ENCODE data around the gene SLC25A6. TPM values are rescaled to one million over a fixed set of nuclear protein-coding genes. Genes with fewer than 3 reads are reported as not detected.

Gene SLC25A6
- total and polyA plus RNA-seq, 3 experiments from 2014 or later, result 330 to 469 (median 341) TPM

DNA sequence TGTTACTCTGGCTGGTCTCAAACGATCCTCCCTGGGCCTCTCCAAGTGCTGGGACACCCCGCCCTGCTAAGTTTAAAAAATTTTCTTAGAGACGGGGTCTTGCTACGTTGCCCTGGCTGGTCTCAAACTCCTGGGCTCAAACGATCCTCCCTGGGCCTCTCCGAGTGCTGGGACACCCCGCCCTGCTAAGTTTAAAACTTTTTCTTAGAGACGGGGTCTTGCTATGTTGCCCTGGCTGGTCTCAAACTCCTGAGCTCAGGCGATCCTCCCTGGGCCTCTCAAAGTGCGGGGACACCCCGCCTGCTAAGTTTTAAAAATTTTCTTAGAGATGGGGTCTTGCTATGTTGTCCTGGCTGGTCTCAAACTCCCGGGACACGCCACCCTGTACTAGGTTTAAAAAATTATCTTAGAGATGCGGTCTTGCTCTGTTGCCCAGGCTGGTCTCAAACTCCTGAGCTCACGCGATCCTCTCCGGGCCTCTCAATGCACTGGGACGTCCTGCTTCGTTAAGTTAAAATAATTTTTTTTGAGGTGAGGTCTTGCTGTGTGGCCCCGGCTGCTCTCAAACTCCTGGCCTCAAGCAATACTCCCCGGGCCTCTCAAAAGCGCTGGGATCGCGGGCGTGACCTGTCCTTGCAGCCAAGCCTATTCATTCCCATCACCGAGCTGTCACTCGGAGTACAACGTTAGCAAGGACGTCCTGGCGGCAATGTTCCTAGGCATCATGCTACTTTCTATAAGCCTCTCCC is 1.1 kb downstream of the SLC25A6 start:
- H3K4me1 Mint-ChIP-seq, result peaks cover 31 to 61% (median 48%) of the 10 kb centered on the region in 3 donors
- CTCF ChIA-PET, result no interaction called here

DNA sequence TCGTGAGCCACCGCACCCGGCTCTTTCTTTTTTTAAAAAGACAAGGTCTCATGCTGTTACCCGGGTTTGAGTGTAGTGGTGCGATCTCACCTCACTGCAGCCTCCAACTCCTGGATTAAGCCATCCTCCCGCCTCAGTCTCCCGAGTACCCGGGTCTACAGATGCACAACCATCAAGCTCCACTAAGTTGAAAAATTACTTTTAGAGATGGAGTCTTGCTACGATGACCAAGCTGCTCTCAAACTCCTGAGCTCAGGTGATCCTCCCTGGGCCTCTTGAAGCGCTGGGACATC is 2.0 kb downstream of the SLC25A6 start:
- POLR2A ChIA-PET, result no interaction called here
- Histone ChIP-seq H3K27ac (ENCODE audit: low read depth, low read length) (no peak overlapping the region), H3K9me3 (ENCODE audit: low read length) (no peaks in the 10 kb centered on the region), H3K4me3 (ENCODE audit: low read length) (no peak overlapping the region), H3K27me3 (ENCODE audit: insufficient read depth, low read length, poor library complexity, severe bottlenecking) (no peaks in the 10 kb centered on the region), H3K4me1 (ENCODE audit: insufficient read depth, low read length) (peaks cover 32% of the 10 kb centered on the region), H3K36me3 (ENCODE audit: insufficient read depth, low read length) (peaks cover 56% of the 10 kb centered on the region)
- H3K9me3 Mint-ChIP-seq, result no peaks in the 10 kb centered on the region
- DNase-seq, result peak in 1 of 5 donors; percentile 29
- H3K4me3 Mint-ChIP-seq, result peak overlapping the region in 6 of 7 donors; percentile 17 to 84 (median 61)
- peaks cover 11 to 63% (median 15%) of the 10 kb centered on the region in 3 donors for H3K36me3 Mint-ChIP-seq
- H3K4me1 Mint-ChIP-seq, result peaks cover 26 to 52% (median 42%) of the 10 kb centered on the region in 3 donors
- no peaks in the 10 kb centered on the region for H3K27me3 Mint-ChIP-seq
- H3K27ac Mint-ChIP-seq, result peak overlapping the region in 2 of 8 donors; percentile 90 to 93
- CTCF ChIA-PET, result no interaction called here

More for the DNA sequence above, 1.1 kb downstream of the SLC25A6 start:
- H3K9me3 ChIP-seq (ENCODE audit: low read length), result no peaks in the 10 kb centered on the region
- H3K27me3 Mint-ChIP-seq, result no peaks in the 10 kb centered on the region
- DNase-seq, result peak in 1 of 5 donors; percentile 46
- H3K27me3 ChIP-seq (ENCODE audit: insufficient read depth, low read length, poor library complexity, severe bottlenecking), result no peaks in the 10 kb centered on the region
- no peaks in the 10 kb centered on the region for H3K9me3 Mint-ChIP-seq
- peak overlapping the region; percentile 95 for H3K27ac ChIP-seq (ENCODE audit: low read depth, low read length)
- H3K4me3 Mint-ChIP-seq, result peak overlapping the region; percentile 88 to 99 (median 90)
- peak overlapping the region; percentile 99 for H3K4me3 ChIP-seq (ENCODE audit: low read length)
- peak overlapping the region in 7 of 8 donors; percentile 73 to 93 (median 89) for H3K27ac Mint-ChIP-seq
- peaks cover 32% of the 10 kb centered on the region for H3K4me1 ChIP-seq (ENCODE audit: insufficient read depth, low read length)
- POLR2A ChIA-PET, result no interaction called here
- H3K36me3 ChIP-seq (ENCODE audit: insufficient read depth, low read length), result peaks cover 48% of the 10 kb centered on the region
- peaks cover 8 to 55% (median 15%) of the 10 kb centered on the region in 3 donors for H3K36me3 Mint-ChIP-seq

DNA sequence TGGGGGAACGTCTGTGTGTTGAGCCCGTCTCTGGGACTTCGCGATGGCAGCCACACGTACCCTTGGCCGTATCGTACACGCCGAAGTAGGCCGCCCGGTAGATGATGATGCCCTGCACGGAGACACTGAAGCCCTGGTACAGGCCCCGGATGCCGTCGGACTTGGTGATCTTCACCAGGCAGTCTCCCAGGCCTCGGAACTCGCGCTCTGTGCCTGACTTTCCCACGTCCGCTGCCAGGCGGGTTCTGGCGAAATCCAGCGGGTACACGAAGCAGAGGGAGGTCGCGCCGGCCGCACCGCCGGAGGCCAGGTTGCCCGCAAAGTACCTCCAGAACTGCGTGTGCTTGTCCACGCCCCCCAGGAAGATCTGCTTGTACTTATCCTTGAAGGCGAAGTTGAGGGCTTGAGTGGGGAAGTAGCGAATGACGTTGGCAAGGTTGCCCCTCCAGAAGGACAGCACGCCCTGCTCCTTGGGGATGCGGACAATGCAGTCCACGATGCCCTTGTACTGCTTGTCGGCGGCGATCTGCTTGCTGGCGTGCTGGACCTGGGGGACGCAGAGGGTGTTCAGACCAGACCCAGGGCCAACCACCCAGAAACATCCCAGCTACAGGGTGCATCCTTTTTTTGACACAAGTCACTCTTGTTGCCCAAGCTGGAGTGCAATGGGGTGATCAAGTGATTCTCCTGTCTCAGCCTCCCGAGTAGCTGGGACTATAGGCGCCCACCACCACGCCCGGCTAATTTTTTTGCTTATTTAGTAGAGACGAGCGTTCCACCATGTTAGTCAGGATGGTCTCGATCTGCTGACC is 2.5 kb downstream of the SLC25A6 start:
- no peaks in the 10 kb centered on the region for H3K27me3 Mint-ChIP-seq
- no peaks in the 10 kb centered on the region for H3K9me3 Mint-ChIP-seq
- H3K4me1 ChIP-seq (ENCODE audit: insufficient read depth, low read length), result peaks cover 32% of the 10 kb centered on the region
- CTCF ChIA-PET, result no interaction called here
- H3K27ac Mint-ChIP-seq, result peak overlapping the region in 3 of 8 donors; percentile 66 to 84 (median 77)
- H3K36me3 ChIP-seq (ENCODE audit: insufficient read depth, low read length), result peaks cover 56% of the 10 kb centered on the region
- POLR2A ChIA-PET, result no interaction called here
- DNase-seq, result peak in 1 of 5 donors; percentile 48
- H3K36me3 Mint-ChIP-seq, result peaks cover 15 to 67% (median 15%) of the 10 kb centered on the region in 3 donors
- H3K9me3 ChIP-seq (ENCODE audit: low read length), result no peaks in the 10 kb centered on the region
- H3K4me1 Mint-ChIP-seq, result peaks cover 26 to 47% (median 42%) of the 10 kb centered on the region in 3 donors
- no peak overlapping the region for H3K27ac ChIP-seq (ENCODE audit: low read depth, low read length)
- no peaks in the 10 kb centered on the region for H3K27me3 ChIP-seq (ENCODE audit: insufficient read depth, low read length, poor library complexity, severe bottlenecking)
- H3K4me3 Mint-ChIP-seq, result peak overlapping the region; percentile 14 to 84 (median 47)
- H3K4me3 ChIP-seq (ENCODE audit: low read length), result no peak overlapping the region

DNA sequence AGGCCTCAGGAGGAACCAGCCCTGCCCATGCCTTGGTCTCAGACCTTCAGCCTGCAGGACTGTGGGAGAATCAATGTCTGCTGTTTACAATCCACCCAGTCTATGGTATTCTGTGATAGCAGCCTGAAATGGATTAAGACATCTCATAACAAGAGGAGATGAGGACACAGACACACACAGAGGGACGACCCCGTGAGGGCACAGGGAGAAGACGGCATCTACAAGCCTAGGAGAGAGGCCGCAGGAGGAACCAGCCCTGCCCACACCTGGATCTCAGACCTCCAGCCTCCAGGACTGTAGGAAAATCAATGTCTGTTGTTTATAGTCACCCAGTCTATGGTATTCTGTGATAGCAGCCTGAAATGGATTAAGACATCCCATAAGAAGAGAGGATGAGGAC is 3.3 kb downstream of the SLC25A6 start:
- Histone ChIP-seq H3K27me3 (ENCODE audit: insufficient read depth, low read length, poor library complexity, severe bottlenecking) (no peaks in the 10 kb centered on the region), H3K4me3 (ENCODE audit: low read length) (no peak overlapping the region), H3K27ac (ENCODE audit: low read depth, low read length) (no peak overlapping the region), H3K9me3 (ENCODE audit: low read length) (no peaks in the 10 kb centered on the region), H3K4me1 (ENCODE audit: insufficient read depth, low read length) (peaks cover 32% of the 10 kb centered on the region), H3K36me3 (ENCODE audit: insufficient read depth, low read length) (peaks cover 56% of the 10 kb centered on the region)
- CTCF ChIA-PET, result no interaction called here
- peak overlapping the region in 6 of 7 donors; percentile 23 to 78 (median 44) for H3K4me3 Mint-ChIP-seq
- H3K36me3 Mint-ChIP-seq, result peaks cover 15 to 73% (median 15%) of the 10 kb centered on the region in 3 donors
- peak overlapping the region in 3 of 8 donors; percentile 46 to 84 (median 66) for H3K27ac Mint-ChIP-seq
- no peaks in the 10 kb centered on the region for H3K9me3 Mint-ChIP-seq
- peak in 1 of 5 donors; percentile 23 for DNase-seq
- no peaks in the 10 kb centered on the region for H3K27me3 Mint-ChIP-seq
- H3K4me1 Mint-ChIP-seq, result peaks cover 25 to 43% (median 40%) of the 10 kb centered on the region in 3 donors
- POLR2A ChIA-PET, result no interaction called here

DNA sequence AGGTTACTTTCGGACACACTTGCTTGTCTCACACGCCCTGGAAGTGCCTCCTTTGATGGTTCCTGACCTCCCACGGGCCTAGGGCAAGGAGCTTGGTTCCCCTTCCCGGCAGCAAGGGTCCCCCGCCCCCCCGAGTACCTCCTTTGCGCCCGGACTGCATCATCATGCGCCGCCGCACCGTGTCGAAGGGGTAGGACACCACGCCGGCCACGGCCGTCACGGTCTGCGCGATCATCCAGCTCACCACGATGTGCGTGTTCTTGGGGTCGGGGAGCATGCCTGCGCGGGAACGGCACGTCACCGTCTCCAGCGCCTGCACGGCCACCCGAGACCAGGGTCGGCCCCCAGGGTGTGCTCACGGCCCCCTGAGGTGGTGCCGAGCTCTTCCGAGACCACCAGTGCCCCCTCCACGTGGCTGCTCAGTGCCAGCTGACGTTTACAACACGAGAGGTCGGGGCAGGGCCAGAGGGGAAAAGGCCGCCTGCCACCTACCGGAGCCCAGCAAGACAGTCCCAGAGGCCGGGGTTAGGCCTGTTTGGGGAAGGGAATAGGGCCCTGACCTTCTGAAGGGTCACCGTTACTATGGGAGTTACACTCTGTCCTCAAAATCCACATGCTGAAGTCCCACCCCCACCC is 4.7 kb downstream of the SLC25A6 start:
- H3K9me3 ChIP-seq (ENCODE audit: low read length), result no peaks in the 10 kb centered on the region
- H3K36me3 ChIP-seq (ENCODE audit: insufficient read depth, low read length), result peaks cover 56% of the 10 kb centered on the region
- no peak overlapping the region for H3K4me3 ChIP-seq (ENCODE audit: low read length)
- DNase-seq, result peak in 1 of 5 donors; percentile 46
- CTCF ChIA-PET, result no interaction called here
- POLR2A ChIA-PET, result no interaction called here
- Mint-ChIP-seq H3K36me3 (peaks cover 15 to 78% (median 15%) of the 10 kb centered on the region in 3 donors), H3K4me3 (peak overlapping the region in 1 of 7 donors; percentile 60), H3K27me3 (no peaks in the 10 kb centered on the region), H3K4me1 (peaks cover 24 to 40% (median 35%) of the 10 kb centered on the region in 3 donors), H3K9me3 (no peaks in the 10 kb centered on the region), H3K27ac (no peak overlapping the region)
- H3K27ac ChIP-seq (ENCODE audit: low read depth, low read length), result no peak overlapping the region
- peaks cover 32% of the 10 kb centered on the region for H3K4me1 ChIP-seq (ENCODE audit: insufficient read depth, low read length)
- no peaks in the 10 kb centered on the region for H3K27me3 ChIP-seq (ENCODE audit: insufficient read depth, low read length, poor library complexity, severe bottlenecking)

DNA sequence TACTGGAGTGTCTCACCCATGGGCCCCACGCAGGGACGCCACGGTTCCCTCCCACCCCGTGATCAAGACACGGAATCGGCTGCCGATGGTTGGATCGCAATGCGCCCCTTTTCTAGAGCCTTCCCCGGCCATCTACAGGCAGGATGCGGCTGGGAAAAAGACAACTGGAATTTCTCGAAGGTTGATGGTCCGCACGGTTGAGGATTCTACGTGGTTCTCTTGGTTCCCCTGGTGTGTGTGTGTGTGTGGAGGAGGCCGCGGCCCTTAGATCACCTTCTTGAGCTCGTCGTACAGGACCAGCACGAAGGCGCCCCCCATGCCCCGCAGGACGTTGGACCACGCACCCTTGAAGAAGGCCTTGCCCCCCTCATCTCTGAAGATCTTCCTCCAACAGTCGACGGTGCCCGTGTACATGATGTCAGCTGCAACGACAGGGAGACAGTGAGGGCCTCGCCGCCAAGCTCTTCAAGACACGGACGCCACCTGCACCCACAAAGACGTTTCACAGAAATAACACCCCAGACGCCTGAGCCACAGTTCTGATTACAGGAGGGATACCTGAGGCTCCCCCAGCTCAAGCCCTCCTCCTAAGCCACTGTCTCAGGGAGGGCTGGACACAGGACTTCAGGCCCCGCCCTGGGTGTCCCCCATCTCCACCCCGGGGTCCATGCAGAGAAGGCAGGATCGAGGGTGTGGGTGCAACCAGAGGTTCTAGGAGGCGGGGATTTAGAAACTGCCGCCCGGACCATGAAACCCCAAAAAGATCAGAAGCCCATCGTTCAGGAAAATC is 5.4 kb downstream of the SLC25A6 start:
- peak overlapping the region in 1 of 7 donors; percentile 72 for H3K4me3 Mint-ChIP-seq
- H3K27ac Mint-ChIP-seq, result peak overlapping the region in 1 of 8 donors; percentile 61
- H3K36me3 Mint-ChIP-seq, result peaks cover 15 to 76% (median 15%) of the 10 kb centered on the region in 3 donors
- no peak overlapping the region for H3K4me3 ChIP-seq (ENCODE audit: low read length)
- peaks cover 32% of the 10 kb centered on the region for H3K4me1 ChIP-seq (ENCODE audit: insufficient read depth, low read length)
- ChIA-PET POLR2A (no interaction called here), CTCF (no interaction called here)
- H3K9me3 ChIP-seq (ENCODE audit: low read length), result no peaks in the 10 kb centered on the region
- H3K36me3 ChIP-seq (ENCODE audit: insufficient read depth, low read length), result peaks cover 56% of the 10 kb centered on the region
- H3K27me3 Mint-ChIP-seq, result no peaks in the 10 kb centered on the region
- H3K27ac ChIP-seq (ENCODE audit: low read depth, low read length), result no peak overlapping the region
- no peaks in the 10 kb centered on the region for H3K27me3 ChIP-seq (ENCODE audit: insufficient read depth, low read length, poor library complexity, severe bottlenecking)
- no peaks in the 10 kb centered on the region for H3K9me3 Mint-ChIP-seq
- H3K4me1 Mint-ChIP-seq, result peaks cover 24 to 43% (median 35%) of the 10 kb centered on the region in 3 donors
- no peak for DNase-seq

DNA sequence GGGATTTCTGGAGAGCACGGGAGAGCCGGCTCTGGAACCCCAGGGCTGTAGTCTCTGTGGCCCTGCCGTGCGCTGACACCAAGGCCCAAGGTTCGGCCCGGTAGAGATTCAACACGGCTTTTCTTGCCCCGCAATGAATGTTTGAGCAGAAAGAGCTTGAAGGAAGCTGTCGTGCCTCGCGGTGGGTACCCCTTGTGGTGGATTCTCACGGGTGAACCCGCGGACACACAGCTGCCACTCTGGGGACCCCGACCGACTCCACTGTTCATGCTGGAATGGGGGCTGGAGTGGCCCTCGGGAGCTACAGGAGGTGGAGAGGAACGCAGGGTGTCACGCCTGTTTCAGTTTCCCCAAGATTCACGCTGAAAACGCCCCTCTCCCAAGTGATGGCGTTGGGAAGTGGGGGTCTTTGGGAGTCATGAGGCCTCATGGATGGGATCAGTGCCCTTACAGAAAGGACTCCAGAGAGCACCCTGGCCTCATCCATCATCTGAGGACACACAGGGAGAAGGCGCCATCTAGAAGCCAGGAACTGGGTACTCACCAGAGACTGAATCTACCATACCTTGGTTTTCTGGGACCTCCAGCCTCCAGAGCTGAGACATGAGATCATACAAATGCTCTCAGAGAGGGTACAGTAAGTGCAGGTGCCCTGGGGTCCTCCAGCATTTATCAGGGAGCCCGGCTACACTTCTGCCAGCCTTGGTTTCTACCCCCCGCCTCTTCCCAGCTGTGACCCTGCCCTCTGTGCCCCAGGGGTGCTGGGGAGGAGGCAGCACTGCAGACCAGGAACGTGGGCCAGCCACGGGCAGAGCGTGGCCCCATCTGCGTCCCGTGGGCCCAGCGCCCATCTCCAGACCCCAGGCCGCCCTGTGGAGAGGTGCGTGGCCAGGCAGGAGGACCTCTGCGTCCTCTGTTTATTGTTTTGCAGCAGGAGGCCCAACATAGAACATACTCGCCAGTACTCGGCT is 6.4 kb downstream of the SLC25A6 start:
- no peak overlapping the region for H3K27ac ChIP-seq (ENCODE audit: low read depth, low read length)
- Mint-ChIP-seq H3K4me3 (peak overlapping the region in 1 of 7 donors; percentile 61), H3K36me3 (peaks cover 15 to 69% (median 15%) of the 10 kb centered on the region in 3 donors), H3K4me1 (peaks cover 18 to 35% (median 27%) of the 10 kb centered on the region in 3 donors), H3K9me3 (no peaks in the 10 kb centered on the region), H3K27me3 (no peaks in the 10 kb centered on the region), H3K27ac (peak overlapping the region in 2 of 8 donors; percentile 12 to 70)
- H3K27me3 ChIP-seq (ENCODE audit: insufficient read depth, low read length, poor library complexity, severe bottlenecking), result no peaks in the 10 kb centered on the region
- peaks cover 24% of the 10 kb centered on the region for H3K4me1 ChIP-seq (ENCODE audit: insufficient read depth, low read length)
- H3K36me3 ChIP-seq (ENCODE audit: insufficient read depth, low read length), result peaks cover 54% of the 10 kb centered on the region
- H3K4me3 ChIP-seq (ENCODE audit: low read length), result no peak overlapping the region
- POLR2A ChIA-PET, result no interaction called here
- DNase-seq, result no peak
- no peaks in the 10 kb centered on the region for H3K9me3 ChIP-seq (ENCODE audit: low read length)
- CTCF ChIA-PET, result no interaction called here
